Muscle layer of duodenum (tissue), 2 donors: Measurements from ENCODE around the gene TIMP1.

Experiments used
- H3K27ac ChIP-seq: one replicate; pipeline ENCODE4 v1.7.0; 2013; ENCODE audit warnings: mild to moderate bottlenecking, low read length
- H3K27me3 ChIP-seq: one replicate; pipeline ENCODE4 v1.7.0; 2013; ENCODE audit warnings: low read depth, mild to moderate bottlenecking, control low read depth, low read length
- H3K36me3 ChIP-seq, 2 donors: one replicate each; pipeline ENCODE4 v1.7.0; 2013; ENCODE audit warnings: low read length in 2 of 2, control low read depth in 1 of 2, mild to moderate bottlenecking in 1 of 2; ENCODE audit not compliant: insufficient read depth in 2 of 2, control insufficient read depth in 1 of 2
- H3K4me1 ChIP-seq, 2 donors: one replicate each; pipeline ENCODE4 v1.7.0; 2013; ENCODE audit warnings: low read length in 2 of 2, mild to moderate bottlenecking in 2 of 2, control low read depth in 1 of 2, moderate library complexity in 1 of 2; ENCODE audit not compliant: insufficient read depth in 2 of 2, control insufficient read depth in 1 of 2
- H3K4me3 ChIP-seq, 2 donors: one replicate each; pipeline ENCODE4 v1.7.0; 2013; ENCODE audit warnings: low read length in 2 of 2, low read depth in 1 of 2, mild to moderate bottlenecking in 1 of 2
- H3K9me3 ChIP-seq, 2 donors: one replicate each; pipeline ENCODE4 v1.7.0; 2013; ENCODE audit warnings: low read length in 2 of 2, control low read depth in 1 of 2, mild to moderate bottlenecking in 1 of 2; ENCODE audit not compliant: control insufficient read depth in 1 of 2
- donor health status: healthy.

The TIMP1 gene

DNA sequence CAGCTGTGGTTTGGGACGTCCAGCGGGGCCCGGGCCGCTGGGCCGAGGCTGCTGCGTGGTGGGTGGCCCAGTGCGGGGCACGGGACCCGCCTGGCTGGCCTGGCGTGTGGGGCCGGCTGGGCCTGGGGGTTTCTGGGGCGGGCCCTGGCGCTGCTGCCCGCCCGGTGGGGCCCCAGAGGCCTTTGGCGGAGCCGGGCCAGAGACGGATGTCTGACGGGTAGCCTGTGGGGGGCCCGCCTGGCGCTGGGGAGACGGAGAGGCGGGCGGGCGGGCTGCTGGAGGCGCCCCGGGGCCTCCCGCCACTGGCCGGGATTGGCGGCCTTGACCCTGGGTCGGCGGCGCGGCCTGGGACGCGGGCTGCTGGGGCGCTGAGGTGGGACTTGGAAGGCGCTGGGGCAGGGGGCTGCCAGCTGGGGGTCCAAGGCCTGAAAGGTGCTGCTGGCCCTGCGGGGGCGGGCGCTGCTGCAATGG lies 8.1 kb upstream of the TIMP1 start:
- Histone ChIP-seq H3K4me1 (peaks cover 0 to 7% of the 10 kb centered on the region in 2 donors), H3K9me3 (no peaks in the 10 kb centered on the region), H3K36me3 (peaks cover 4 to 29% of the 10 kb centered on the region in 2 donors), H3K27me3 (no peaks in the 10 kb centered on the region), H3K27ac (no peak overlapping the region), H3K4me3 (no peak overlapping the region)

DNA sequence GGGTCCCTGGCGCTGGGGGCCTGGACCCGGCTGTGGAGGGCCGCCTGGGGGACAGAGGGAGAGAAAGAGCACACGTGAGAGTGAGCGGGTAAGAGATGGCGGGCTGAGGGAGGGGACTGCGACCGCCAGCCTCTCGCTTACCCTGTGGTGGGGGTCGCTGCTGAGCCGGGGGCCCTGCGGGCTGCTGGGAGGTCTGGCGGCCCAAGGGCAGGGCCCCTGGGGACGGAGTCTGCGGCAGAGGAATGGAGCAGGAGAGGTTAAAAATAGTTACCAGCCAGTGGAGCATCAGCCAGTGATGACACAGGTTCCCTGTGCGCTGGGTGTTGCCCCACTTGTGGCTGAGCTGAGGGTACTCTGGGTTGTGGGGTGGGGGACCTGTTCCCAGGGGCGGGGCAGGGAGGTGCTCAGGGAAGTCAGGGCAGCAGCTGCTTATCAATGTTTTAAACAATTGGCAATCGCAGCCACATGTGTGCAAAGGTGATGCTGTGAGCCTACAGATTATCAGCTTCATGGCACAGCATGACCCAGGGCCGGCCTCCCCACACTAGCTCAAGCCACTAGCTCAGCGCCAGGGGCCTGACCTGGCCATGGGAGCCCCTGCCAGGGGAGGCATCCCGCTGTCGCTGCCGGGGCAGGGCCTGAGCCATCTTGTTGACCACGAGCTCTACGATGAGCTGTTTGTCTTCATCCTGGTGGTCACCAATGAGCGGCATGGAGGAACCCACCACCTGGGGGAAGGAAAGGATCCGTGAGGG lies 7.5 kb upstream of the TIMP1 start:
- Histone ChIP-seq H3K27ac (no peak overlapping the region), H3K27me3 (no peaks in the 10 kb centered on the region), H3K9me3 (no peaks in the 10 kb centered on the region), H3K36me3 (peaks cover 0 to 23% of the 10 kb centered on the region in 2 donors), H3K4me3 (no peak overlapping the region), H3K4me1 (peaks cover 0 to 7% of the 10 kb centered on the region in 2 donors)

DNA sequence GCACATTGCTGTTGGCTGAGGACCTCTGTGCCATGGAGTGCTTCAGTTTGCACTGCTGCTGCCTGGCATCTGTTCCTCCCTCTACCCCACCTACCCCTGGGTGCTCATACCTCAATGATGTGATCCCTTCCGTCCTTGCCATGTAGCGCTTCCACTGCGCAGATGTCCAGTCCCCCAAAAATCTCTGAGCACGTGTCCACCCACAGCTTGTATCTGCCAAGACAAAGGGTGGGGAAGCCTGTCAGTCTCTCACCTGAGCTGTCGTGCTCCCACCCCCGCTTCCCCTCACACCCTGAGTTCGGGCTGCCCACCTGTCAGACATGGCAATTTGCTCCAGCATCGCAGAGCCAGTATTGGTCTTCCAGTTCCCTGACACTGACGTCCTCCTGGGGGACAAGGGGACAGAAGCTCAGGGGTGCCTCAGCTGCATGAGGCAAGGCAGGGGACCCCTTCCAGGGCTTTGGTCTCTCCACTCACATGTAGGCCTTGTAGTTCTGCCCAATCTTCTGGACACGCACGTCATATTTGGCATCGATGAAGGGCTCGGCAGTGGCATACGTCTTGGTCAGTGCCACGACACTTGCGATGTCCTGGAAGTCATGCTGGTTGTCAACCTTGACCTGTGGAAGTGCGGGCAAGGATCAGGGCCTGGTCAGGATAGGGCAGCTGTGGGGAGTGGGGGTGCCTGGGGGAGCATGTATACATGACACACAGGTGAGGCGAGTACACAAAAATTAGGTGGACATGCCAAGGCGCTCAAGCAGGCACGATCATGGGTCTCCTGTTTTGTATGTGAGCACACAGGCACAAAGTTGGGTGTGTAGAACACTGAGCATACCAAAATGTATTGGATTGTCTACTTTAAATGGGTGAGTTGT lies 6.0 kb upstream of the TIMP1 start:
- Histone ChIP-seq H3K36me3 (peaks cover 0 to 9% of the 10 kb centered on the region in 2 donors), H3K27ac (no peak overlapping the region), H3K27me3 (no peaks in the 10 kb centered on the region), H3K4me3 (no peak overlapping the region), H3K4me1 (peaks cover 0 to 7% of the 10 kb centered on the region in 2 donors), H3K9me3 (no peaks in the 10 kb centered on the region)

DNA sequence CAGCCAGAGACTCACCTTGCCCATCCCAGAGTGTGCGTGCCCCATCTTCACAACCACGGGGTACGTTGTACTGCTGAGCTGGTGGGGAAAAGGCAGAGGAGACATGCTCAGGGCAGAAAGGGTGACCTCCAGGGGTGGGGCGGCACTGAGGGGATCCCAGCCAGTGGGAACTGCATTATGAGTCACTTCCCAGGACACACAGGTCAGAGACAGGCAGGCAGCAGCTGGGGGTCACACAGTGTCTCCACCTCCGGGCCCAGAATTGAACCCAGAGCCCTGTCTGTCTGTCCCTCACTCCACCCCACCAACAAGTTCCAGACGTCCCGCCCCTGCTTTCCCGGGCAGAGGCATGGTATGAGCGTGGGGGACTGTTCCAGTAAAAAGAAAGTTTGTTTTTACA lies 4.8 kb upstream of the TIMP1 start:
- no peak overlapping the region for H3K27ac ChIP-seq
- H3K4me3 ChIP-seq = no peak overlapping the region
- no peaks in the 10 kb centered on the region for H3K27me3 ChIP-seq
- H3K36me3 ChIP-seq = no peaks in the 10 kb centered on the region
- no peaks in the 10 kb centered on the region for H3K9me3 ChIP-seq
- H3K4me1 ChIP-seq = peaks cover 5 to 10% of the 10 kb centered on the region in 2 donors

DNA sequence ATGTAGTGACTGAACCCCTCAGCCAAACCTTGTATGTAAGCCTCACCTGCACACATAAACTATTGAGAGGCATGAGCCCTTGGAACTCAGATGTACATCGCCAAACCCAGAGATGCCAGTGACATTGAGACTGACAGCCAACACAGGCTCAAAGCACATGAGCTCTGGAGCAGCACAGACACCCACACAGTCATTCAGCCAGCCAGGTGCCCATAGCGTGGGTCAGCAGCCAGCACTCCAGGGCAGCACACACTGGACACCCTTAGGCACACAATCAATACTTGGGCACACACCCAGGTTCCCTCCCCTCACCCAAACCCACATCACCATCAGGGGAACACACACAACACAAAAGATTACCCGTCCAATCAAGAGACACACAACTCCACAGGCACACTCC lies 4.3 kb upstream of the TIMP1 start:
- Histone ChIP-seq H3K36me3 (no peaks in the 10 kb centered on the region), H3K4me1 (peaks cover 5 to 10% of the 10 kb centered on the region in 2 donors), H3K9me3 (no peaks in the 10 kb centered on the region), H3K27ac (no peak overlapping the region), H3K4me3 (no peak overlapping the region), H3K27me3 (no peaks in the 10 kb centered on the region)

DNA sequence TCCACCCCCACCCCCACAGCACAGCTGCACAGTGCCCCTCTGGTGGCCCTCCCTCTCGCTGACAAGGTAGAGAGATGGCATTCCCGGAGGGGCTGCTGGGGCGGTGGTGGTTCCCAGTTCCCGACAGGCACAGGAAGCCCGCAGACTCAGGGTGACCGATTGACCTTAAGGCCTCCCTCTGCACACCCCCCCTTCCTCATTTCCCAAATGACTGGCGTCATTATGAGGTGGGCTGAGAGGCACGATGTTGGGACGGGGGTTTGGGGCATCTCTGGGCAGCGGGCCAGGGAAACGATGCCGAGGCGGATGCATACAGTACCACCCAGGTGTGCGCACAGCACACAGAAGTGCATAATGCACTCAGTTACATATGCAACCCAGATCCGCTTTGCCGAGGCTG lies 3.5 kb upstream of the TIMP1 start:
- Histone ChIP-seq H3K27me3 (no peaks in the 10 kb centered on the region), H3K36me3 (no peaks in the 10 kb centered on the region), H3K4me3 (no peak overlapping the region), H3K9me3 (no peaks in the 10 kb centered on the region), H3K27ac (no peak overlapping the region), H3K4me1 (peaks cover 5 to 13% of the 10 kb centered on the region in 2 donors)

DNA sequence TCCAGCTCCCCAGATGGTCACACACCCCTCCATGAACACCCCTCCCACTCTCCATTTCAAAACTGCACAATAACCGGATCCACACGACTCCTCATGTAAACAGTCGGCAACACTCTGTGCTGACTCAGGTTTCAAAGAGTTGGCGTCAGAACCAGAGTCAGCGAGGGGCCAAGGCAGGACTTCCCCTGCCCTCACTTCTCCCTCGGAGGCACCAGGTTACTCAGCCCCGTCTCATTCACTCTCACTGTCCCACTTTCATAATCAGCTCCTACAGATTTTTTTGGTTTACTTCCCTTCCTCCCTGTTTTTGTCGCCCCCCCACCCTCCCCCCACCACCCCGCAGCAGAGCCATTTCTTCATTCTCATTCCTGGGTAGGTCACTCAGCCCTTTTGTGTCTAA lies 2.7 kb upstream of the TIMP1 start:
- Histone ChIP-seq H3K4me1 (peaks cover 5 to 8% of the 10 kb centered on the region in 2 donors), H3K27me3 (no peaks in the 10 kb centered on the region), H3K27ac (no peak overlapping the region), H3K36me3 (no peaks in the 10 kb centered on the region), H3K4me3 (no peak overlapping the region), H3K9me3 (no peaks in the 10 kb centered on the region)

DNA sequence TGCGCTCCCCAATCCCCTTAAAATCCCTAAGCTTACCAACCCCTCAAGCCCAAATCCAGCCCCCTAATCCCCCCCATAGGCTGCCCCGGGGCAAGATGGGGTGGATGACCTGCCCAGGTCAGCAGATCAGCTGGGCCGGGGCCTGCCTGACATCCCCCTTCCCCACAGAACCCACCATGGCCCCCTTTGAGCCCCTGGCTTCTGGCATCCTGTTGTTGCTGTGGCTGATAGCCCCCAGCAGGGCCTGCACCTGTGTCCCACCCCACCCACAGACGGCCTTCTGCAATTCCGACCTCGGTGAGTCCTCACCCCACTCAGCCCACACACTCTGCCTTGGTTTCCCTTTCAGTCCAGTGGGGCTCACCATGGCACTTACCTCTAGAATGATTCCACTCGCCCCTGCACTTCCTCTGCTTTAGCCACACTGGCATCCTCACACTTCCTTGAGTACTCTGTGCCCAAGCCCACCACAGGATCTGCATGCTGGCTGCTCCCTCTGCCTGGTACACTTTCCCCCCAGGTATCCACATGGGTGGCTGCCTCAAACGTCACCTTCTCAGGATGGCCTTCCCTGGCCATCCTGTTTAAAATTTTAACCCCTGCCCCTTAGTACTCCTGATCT lies 1.1 kb downstream of the TIMP1 start:
- H3K27me3 ChIP-seq = no peaks in the 10 kb centered on the region
- peak overlapping the region; percentile 52 to 55 for H3K4me3 ChIP-seq
- H3K27ac ChIP-seq = peak overlapping the region; percentile 63
- H3K9me3 ChIP-seq = no peaks in the 10 kb centered on the region
- peaks cover 5 to 6% of the 10 kb centered on the region in 2 donors for H3K4me1 ChIP-seq
- H3K36me3 ChIP-seq = peaks cover 0 to 12% of the 10 kb centered on the region in 2 donors

DNA sequence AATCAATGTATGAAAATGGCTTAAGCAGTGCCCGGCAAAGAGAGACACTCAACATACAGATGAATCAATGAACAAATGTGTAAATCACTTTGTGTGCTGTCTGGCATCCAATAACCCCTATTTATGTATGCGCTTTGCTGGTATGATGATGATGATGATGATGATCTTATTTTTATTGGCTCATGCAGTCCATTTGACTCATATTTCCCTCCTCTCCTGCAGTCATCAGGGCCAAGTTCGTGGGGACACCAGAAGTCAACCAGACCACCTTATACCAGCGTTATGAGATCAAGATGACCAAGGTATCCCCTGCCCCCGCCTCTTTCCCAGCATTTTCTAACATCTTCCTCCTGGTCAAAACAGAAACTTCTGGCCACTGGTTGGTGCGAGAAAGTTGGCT lies 2.5 kb downstream of the TIMP1 start:
- Histone ChIP-seq H3K27me3 (no peaks in the 10 kb centered on the region), H3K4me1 (peaks cover 5 to 6% of the 10 kb centered on the region in 2 donors), H3K9me3 (no peaks in the 10 kb centered on the region), H3K36me3 (peaks cover 0 to 12% of the 10 kb centered on the region in 2 donors), H3K27ac (no peak overlapping the region), H3K4me3 (no peak overlapping the region)

DNA sequence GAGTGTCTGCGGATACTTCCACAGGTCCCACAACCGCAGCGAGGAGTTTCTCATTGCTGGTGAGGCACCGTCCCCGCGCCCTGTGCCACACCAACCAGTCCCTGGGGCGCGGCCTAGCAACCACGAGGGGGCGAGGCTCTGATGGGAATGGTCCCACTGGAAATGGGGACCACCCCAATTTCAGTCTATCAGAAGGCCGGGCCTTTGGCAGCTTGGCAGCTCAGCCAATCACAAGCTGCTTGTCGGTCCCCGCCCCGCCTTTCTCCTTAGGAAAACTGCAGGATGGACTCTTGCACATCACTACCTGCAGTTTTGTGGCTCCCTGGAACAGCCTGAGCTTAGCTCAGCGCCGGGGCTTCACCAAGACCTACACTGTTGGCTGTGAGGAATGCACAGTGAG lies 3.0 kb downstream of the TIMP1 start:
- H3K4me3 ChIP-seq = no peak overlapping the region
- H3K4me1 ChIP-seq = peaks cover 5 to 6% of the 10 kb centered on the region in 2 donors
- H3K27me3 ChIP-seq = no peaks in the 10 kb centered on the region
- H3K9me3 ChIP-seq = no peaks in the 10 kb centered on the region
- peaks cover 0 to 12% of the 10 kb centered on the region in 2 donors for H3K36me3 ChIP-seq
- H3K27ac ChIP-seq = no peak overlapping the region
